Measurements from ENCODE around the gene HOXB8.

HOXB8 gene

GRCh38 chr17:48596000-48596734, 18.9 kb downstream of the HOXB8 start:
- DNase-seq, result no peak

- no peak for DNase-seq
Observed at GRCh38 chr17:48595278-48595999, 19.7 kb downstream of the HOXB8 start.

GRCh38 chr17:48594538-48595277, 20.4 kb downstream of the HOXB8 start:
- DNase-seq, result no peak

- DNase-seq, result peak; percentile 87
Observed at GRCh38 chr17:48593840-48594537, 21.1 kb downstream of the HOXB8 start.

DNA sequence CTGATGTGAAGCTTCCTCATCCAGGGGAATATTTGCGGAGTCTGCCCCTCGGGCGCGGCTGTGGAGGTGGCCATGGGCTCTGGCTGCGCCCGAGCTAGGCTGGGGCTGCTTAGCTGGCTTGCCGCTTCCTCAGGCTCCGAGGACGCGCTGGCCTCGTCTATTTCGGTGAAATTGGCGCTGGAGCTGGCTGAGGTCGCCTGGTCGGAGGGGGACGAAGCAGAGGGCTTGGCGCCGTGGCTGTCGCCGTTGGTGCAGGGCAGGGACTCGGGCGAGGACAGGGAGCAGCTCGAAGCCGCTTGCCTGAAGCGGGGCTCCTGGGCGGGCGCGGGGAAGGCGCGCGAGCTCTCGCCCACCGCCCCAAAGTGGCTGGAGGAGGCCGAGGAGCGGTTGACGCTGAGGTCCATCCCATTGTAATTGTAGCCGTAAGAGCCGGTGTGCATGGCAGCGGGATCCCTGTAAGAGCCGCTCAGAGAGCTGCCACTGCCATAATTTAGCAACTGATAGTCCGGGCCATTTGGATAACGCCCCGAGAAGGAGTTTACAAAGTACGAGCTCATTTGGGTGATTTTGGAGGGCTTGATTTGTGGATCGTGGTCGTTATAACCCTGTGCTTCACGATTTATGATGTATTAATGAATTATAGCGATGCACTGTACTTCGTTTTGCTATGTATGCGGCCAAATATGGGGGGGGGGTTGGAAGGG, 21.8 kb downstream of the HOXB8 start, which contains the start of gene HOXB5:
Gene HOXB5, minus strand, starts transcription at position 654 of the 704 bp plus-strand sequence. Its CDS starts 97 bp downstream, at position 557.
- no peak for DNase-seq

DNA sequence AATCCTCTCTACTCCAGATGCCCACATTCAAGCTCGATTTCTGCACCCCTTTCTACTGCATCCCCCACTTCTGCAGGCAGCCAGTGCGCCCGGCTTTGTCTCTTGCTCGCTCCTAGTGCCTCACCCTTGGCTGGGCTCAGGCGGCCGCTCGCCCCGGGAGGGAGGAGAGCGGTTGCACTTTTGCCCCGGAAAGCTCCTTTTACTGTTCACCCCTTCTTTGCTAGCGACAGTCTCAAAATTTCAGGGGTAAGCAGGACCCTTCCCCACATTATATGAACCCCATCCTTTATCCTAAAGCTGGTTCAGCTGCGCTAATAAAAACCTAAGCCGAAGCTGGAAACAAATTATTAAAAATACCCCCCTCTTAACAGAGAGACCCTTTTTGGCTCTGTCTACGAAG, 22.5 kb downstream of the HOXB8 start:
- no peak for DNase-seq

DNA sequence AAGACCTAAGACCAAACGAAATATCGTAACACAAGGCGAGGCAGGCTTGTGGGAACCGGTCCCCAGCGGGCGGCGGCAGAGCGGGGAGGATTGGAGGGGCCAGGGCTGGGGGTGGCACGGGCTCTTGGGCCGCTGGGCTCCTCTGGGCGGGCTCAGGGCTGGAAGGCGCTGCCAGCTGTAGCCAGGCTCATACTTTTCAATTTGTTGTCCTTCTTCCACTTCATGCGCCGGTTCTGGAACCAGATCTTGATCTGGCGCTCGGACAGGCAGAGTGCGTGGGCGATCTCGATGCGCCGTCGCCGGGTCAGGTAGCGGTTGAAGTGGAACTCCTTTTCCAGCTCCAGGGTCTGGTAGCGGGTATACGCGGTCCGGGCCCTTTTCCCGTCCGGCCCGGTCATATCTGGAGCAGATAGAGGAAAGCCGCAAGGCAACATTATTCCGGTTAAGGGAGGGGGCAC, 23.0 kb downstream of the HOXB8 start:
- DNase-seq, result no peak

DNA sequence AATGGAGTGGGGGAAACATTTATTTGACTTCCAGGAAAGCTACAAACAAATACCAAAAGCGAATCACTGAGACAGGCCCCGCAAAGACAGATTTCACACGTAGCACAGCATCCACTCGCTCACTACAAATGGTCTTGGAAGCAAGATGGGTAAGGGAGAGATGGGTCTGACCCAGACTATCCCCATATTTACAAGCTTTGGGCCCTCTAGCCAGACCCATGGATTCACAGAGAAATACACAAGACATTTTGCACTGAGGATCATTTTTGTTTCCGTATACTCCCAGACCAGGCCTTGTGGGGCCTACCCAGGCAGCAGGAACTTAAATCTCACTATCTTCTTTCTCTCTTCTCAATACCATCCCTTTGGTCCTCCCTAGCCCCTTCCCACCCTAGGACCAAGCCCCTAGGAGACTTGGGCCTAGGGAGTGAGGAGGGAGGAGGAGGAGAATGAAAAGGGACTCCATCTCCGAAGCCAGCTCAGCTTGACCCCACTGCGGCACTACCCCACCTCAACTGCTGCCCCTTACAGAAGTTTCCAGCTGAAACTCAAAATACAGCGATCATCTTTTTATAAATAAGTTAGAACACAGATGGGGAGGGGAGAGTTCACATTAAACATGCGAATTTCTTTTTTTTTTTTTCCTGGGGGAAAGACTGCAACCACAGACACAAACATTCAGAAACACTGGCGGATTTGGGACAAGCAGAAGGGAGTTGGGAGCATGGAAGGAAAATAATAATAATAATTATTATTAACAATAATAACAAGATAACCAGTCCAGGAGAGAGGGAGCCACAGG, 23.6 kb downstream of the HOXB8 start:
- DNase-seq, result no peak

DNA sequence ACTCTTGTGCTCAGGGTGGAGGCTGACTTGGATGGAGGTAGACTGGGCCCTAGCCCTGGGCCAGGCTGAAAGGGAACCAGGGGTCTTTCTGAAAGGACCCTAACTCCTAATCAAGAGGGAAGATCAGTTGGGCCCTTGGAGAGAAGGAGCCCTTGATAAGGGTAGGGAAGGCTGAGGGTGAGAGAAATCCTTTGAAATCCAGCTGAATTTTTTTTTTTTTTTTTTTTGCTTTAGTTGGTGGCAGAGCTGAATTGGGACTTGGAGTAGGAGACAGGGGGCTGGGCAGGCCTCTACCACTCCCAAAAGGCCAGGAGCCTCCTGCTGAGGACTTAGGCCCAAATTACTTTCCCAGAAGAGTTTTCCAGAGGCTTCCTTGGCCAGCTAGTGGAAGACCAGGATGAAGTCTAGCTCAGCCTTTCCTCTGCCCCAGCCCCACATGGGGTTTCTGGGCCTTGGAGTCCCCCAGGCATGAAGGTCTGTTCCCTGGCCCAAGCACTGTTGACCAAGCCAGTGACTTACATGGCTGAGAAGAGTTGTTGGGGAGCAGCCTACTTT, 24.4 kb downstream of the HOXB8 start:
- DNase-seq, result no peak

GRCh38 chr17:48589831-48590606, 25.1 kb downstream of the HOXB8 start, which contains the start of gene HOXB3:
TSS of gene HOXB3 (minus strand) at chr17:48590241. CDS start at chr17:48552474, 37,767 bp downstream.
- DNase-seq, result no peak

DNA sequence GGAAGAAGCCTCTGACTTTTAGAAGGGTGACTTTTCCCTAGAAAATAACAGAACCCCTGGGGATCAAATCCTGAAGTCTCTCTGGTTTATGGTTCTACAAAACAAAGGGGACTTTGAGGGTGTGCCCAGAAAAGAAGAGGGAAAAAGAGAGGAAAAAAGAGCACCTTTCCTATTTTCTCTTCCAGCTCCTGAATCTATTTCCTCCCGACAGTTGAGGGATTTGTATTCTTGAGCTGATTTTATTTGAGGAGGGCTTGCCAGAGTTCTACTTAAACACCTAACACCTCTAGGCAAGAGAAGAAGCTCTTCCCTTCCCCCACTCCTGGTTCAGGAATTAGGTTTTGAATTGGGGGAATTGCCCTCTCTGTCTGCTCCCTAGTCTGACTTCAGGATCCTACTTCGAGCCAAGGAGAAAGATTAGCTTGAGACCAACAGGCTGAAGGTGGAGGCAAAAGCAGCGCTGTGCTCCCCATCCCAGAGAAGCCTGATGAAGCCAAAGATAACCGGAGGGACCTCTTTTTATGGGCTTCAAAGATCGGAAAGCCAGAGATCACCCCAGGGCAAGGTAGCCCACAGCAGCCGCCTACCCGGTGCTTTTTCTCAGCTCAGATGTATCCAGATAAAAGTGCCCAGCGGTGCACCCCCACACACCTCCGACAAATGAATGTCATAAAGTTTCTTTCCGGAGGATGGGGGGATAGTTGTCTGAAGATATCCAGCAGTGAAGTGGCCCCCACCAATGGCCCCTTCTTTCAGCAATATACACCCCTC, 25.8 kb downstream of the HOXB8 start:
- DNase-seq, result no peak

- no peak for DNase-seq
Observed at GRCh38 chr17:48588528-48588927, 26.6 kb downstream of the HOXB8 start.

DNA sequence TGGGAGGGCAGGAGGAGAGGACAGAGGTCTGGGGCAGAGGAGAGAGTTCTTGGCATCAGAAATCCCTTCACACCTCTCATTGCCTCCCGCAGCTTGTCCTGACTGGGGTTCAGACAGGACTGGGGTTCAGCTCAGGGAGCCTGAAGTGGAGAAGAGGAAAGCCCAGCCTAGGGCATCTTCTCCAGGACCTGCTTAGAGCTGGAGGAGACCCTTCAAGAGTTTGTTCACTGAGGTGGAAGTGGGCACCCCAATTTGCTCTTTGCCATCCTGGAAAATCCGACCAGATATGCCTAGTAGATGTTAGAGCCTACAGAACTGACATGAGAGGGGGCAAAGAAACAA, 27.0 kb downstream of the HOXB8 start:
- DNase-seq, result no peak

- peak; percentile 60 for DNase-seq
Observed at GRCh38 chr17:48587276-48588073, 27.6 kb downstream of the HOXB8 start.

- no peak for DNase-seq
Observed at GRCh38 chr17:48586355-48587258, 28.5 kb downstream of the HOXB8 start.

GRCh38 chr17:48584223-48584741, 30.8 kb downstream of the HOXB8 start:
- no peak for DNase-seq

- DNase-seq, result no peak
Observed at GRCh38 chr17:48583708-48584222, 31.3 kb downstream of the HOXB8 start.
